HepG2 (cell line): ENCODE results near the gene PNKD. TPM values are rescaled to one million over a fixed set of nuclear protein-coding genes. Genes with fewer than 3 reads are reported as not detected.
A peak's percentile ranks its signal among the peaks of the same experiment; 100 is the strongest.

Source experiments
- HNF4G ChIP-seq, 2 experiments: sonication (generic) in 1 of 2; formaldehyde crosslinking in 1 of 2; IDR thresholded peaks; 2 replicates each; pipeline versions ENCODE4 v1.4.0 to v1.6.1; 2011 to 2020; ENCODE audit warnings: borderline replicate concordance in 2 of 2, low read depth in 2 of 2, mild to moderate bottlenecking in 2 of 2, low read length in 1 of 2, missing genetic modification reagents in 1 of 2, moderate library complexity in 1 of 2
- LCORL ChIP-seq, 2 experiments: fragments of 450-650 bp in 1 of 2; sonication (generic) in 1 of 2; formaldehyde crosslinking in 1 of 2; IDR thresholded peaks; 2 replicates each; pipeline versions ENCODE4 v1.5.0 to v1.6.1; 2017 to 2020; ENCODE audit warnings: antibody characterized with exemption in 1 of 2, missing genetic modification reagents in 1 of 2
- MEIS1 ChIP-seq: sonication (generic); formaldehyde crosslinking; IDR thresholded peaks from 2 replicates; pipeline ENCODE4 v1.9.0; 2021; ENCODE audit warnings: mild to moderate bottlenecking, missing genetic modification reagents, moderate library complexity, borderline replicate concordance
- MXD4 ChIP-seq: IDR thresholded peaks from 2 replicates; pipeline ENCODE4 v1.6.1; 2016; ENCODE audit warnings: mild to moderate bottlenecking, missing biosample characterization, missing genetic modification reagents
- RAD21 ChIP-seq: fragments of 450-650 bp; formaldehyde crosslinking; IDR thresholded peaks from 2 replicates; pipeline ENCODE4 v1.5.0; 2020; ENCODE audit warnings: mild to moderate bottlenecking
- REPIN1 ChIP-seq: sonication (generic); formaldehyde crosslinking; IDR thresholded peaks from 2 replicates; pipeline ENCODE4 v1.8.0; 2022; ENCODE audit warnings: missing genetic modification reagents, low read depth, mild to moderate bottlenecking, borderline replicate concordance
- SSRP1 ChIP-seq: IDR thresholded peaks from 2 replicates; pipeline ENCODE4 v1.6.1; 2016; ENCODE audit warnings: control low read depth
- TARDBP ChIP-seq: sonication (generic); formaldehyde crosslinking; IDR thresholded peaks from 2 replicates; pipeline ENCODE4 v1.8.0; 2022; ENCODE audit warnings: mild to moderate bottlenecking, missing genetic modification reagents
- ZBTB8A ChIP-seq: sonication (generic); formaldehyde crosslinking; IDR thresholded peaks from 2 replicates; pipeline ENCODE4 v1.4.0; 2020; ENCODE audit warnings: mild to moderate bottlenecking, low read depth, missing genetic modification reagents, borderline replicate concordance
- ZIK1 ChIP-seq: sonication (generic); formaldehyde crosslinking; IDR thresholded peaks from 2 replicates; pipeline ENCODE4 v1.5.0; 2020; ENCODE audit warnings: mild to moderate bottlenecking, low read depth, missing genetic modification reagents, borderline replicate concordance
- ZNF180 ChIP-seq: sonication (generic); formaldehyde crosslinking; IDR thresholded peaks from 2 replicates; pipeline ENCODE4 v1.4.0; 2020; ENCODE audit warnings: low read depth, missing genetic modification reagents, borderline replicate concordance
- ZNF20 ChIP-seq: sonication (generic); formaldehyde crosslinking; IDR thresholded peaks from 2 replicates; pipeline ENCODE4 v1.4.0; 2020; ENCODE audit warnings: mild to moderate bottlenecking, moderate library complexity, missing genetic modification reagents
- ZNF260 ChIP-seq: sonication (generic); formaldehyde crosslinking; IDR thresholded peaks from 2 replicates; pipeline ENCODE4 v1.4.0; 2020; ENCODE audit warnings: missing genetic modification reagents, low read depth, mild to moderate bottlenecking, borderline replicate concordance
- ZNF335 ChIP-seq: sonication (generic); formaldehyde crosslinking; IDR thresholded peaks from 2 replicates; pipeline ENCODE4 v1.4.0; 2020; ENCODE audit warnings: missing genetic modification reagents
- ZNF564 ChIP-seq: sonication (generic); formaldehyde crosslinking; IDR thresholded peaks from 2 replicates; pipeline ENCODE4 v1.8.1; 2023; ENCODE audit warnings: mild to moderate bottlenecking, missing genetic modification reagents
- ZNF879 ChIP-seq: sonication (generic); formaldehyde crosslinking; IDR thresholded peaks from 2 replicates; pipeline ENCODE4 v1.8.1; 2023; ENCODE audit warnings: missing genetic modification reagents
- polyA plus RNA-seq, 8 experiments: library from polyadenylated mRNA; depleted of rRNA in 3 of 8; stranded (reverse) in 7 of 8; unstranded in 1 of 8; fragments of >200 nt; fragmentation: Illumina TruSeq in 4 of 8; extraction: Trizol in 4 of 8; gene quantifications; 2 replicates each; pipeline versions ENCODE4 v1.2.1 to v1.2.3, GENCODE V29; 2011 to 2016; ENCODE audit warnings: low read depth in 4 of 8, missing spikeins in 1 of 8, mixed read lengths in 1 of 8; ENCODE audit not compliant: insufficient read depth in 1 of 8
- total RNA-seq, 5 experiments: library from RNA; depleted of rRNA; stranded (reverse); fragments of >200 nt; fragmentation: Illumina TruSeq; extraction: Trizol; gene quantifications; 2 replicates each; pipeline ENCODE4 v1.2.3, GENCODE V29; 2016; ENCODE audit warnings: low read depth in 1 of 5
- TF ChIP-seq, protein P1 (sequence below): sonication (generic); formaldehyde crosslinking; IDR thresholded peaks from 2 replicates; pipeline ENCODE4 v1.5.0; 2020; ENCODE audit warnings: mild to moderate bottlenecking, missing genetic modification reagents
- TF ChIP-seq, protein P2 (sequence below): sonication (generic); formaldehyde crosslinking; IDR thresholded peaks from 2 replicates; pipeline ENCODE4 v1.4.0; 2020; ENCODE audit warnings: missing genetic modification reagents
- TF ChIP-seq, protein P3 (sequence below): sonication (generic); formaldehyde crosslinking; IDR thresholded peaks from 2 replicates; pipeline ENCODE4 v1.4.0; 2020; ENCODE audit warnings: mild to moderate bottlenecking, missing genetic modification reagents
- TF ChIP-seq, protein P4 (sequence below): IDR thresholded peaks from 2 replicates; pipeline ENCODE4 v1.6.1; 2016
- TF ChIP-seq, protein P5 (sequence below): sonication (generic); formaldehyde crosslinking; IDR thresholded peaks from 2 replicates; pipeline ENCODE4 v1.8.1; 2022; ENCODE audit warnings: low read depth, mild to moderate bottlenecking, missing genetic modification reagents
- TF ChIP-seq, protein P6 (sequence below): sonication (generic); formaldehyde crosslinking; IDR thresholded peaks from 2 replicates; pipeline ENCODE4 v1.4.0; 2020; ENCODE audit warnings: mild to moderate bottlenecking, missing genetic modification reagents

Gene PNKD
- total and polyA plus RNA-seq, 2 of the 13 experiments (the other 11 are each of a cell fraction or from before 2014, with no cell fraction given), result 55.9 to 80.4 TPM

DNA sequence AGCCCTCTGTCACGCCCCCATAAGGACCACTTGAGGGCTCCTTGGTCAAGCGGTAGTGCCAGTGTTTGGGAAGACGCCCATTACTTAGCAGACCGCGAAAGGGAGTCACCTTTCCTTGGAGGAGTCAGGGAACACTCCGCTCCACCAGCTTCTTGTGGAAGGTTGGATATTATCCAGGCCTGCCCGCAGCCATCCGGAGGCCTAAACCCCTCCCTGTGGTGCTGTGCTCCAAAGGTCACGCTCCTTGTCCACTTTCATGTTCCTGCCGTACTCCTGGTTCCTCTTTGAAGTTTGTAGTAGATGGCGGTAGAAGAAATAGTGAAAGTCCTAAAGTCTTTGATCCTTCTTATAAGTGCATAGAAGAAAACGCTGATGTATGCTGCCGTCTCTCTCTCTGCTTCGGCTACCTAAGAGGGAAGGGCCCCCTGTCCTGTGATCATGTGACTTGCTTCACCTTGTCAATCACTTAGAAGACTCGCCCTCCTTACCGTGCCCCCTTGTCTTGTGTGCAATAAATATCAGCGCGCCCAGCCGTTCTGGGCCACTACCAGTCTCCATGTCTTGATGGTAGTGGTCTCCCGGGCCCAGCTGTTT lies 84.6 kb downstream of the PNKD start (continued):
- TF ChIP-seq, protein P1, sequence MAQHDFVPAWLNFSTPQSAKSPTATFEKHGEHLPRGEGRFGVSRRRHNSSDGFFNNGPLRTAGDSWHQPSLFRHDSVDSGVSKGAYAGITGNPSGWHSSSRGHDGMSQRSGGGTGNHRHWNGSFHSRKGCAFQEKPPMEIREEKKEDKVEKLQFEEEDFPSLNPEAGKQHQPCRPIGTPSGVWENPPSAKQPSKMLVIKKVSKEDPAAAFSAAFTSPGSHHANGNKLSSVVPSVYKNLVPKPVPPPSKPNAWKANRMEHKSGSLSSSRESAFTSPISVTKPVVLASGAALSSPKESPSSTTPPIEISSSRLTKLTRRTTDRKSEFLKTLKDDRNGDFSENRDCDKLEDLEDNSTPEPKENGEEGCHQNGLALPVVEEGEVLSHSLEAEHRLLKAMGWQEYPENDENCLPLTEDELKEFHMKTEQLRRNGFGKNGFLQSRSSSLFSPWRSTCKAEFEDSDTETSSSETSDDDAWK (CRISPR knock-in tag), result no peak
- TF ChIP-seq, protein P2, sequence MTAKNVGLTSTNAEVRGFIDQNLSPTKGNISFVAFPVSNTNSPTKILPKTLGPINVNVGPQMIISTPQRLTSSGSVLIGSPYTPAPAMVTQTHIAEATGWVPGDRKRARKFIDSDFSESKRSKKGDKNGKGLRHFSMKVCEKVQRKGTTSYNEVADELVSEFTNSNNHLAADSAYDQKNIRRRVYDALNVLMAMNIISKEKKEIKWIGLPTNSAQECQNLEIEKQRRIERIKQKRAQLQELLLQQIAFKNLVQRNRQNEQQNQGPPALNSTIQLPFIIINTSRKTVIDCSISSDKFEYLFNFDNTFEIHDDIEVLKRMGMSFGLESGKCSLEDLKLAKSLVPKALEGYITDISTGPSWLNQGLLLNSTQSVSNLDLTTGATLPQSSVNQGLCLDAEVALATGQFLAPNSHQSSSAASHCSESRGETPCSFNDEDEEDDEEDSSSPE (CRISPR knock-in tag), result no peak
- TF ChIP-seq, protein P3, sequence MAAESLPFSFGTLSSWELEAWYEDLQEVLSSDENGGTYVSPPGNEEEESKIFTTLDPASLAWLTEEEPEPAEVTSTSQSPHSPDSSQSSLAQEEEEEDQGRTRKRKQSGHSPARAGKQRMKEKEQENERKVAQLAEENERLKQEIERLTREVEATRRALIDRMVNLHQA, result no peak
- TF ChIP-seq ZNF20 (CRISPR knock-in tag), result no peak
- TF ChIP-seq, protein P4, sequence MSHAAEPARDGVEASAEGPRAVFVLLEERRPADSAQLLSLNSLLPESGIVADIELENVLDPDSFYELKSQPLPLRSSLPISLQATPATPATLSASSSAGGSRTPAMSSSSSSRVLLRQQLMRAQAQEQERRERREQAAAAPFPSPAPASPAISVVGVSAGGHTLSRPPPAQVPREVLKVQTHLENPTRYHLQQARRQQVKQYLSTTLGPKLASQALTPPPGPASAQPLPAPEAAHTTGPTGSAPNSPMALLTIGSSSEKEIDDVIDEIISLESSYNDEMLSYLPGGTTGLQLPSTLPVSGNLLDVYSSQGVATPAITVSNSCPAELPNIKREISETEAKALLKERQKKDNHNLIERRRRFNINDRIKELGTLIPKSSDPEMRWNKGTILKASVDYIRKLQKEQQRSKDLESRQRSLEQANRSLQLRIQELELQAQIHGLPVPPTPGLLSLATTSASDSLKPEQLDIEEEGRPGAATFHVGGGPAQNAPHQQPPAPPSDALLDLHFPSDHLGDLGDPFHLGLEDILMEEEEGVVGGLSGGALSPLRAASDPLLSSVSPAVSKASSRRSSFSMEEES (CRISPR knock-in tag), result peak; percentile 85
- no peak for TF ChIP-seq ZNF335 (CRISPR knock-in tag)
- TF ChIP-seq ZBTB8A (CRISPR knock-in tag), result no peak
- TF ChIP-seq SSRP1 (CRISPR knock-in tag), result no peak
- TF ChIP-seq ZNF180 (CRISPR knock-in tag), result no peak
- TF ChIP-seq ZNF564 (CRISPR knock-in tag), result no peak
- TF ChIP-seq MXD4, result no peak
- no peak for TF ChIP-seq ZNF879 (CRISPR knock-in tag)
- TF ChIP-seq RAD21 (CRISPR knock-in tag), result no peak
- TF ChIP-seq LCORL (IDR thresholded peaks at IDR 0.05), result no peak
- TF ChIP-seq LCORL (CRISPR knock-in tag; IDR thresholded peaks at IDR 0.05), result 0 out of 2 replicates have a peak, but pooled peaks have one; percentile 41
- TF ChIP-seq ZNF260 (CRISPR knock-in tag), result no peak
- TF ChIP-seq HNF4G (IDR thresholded peaks at IDR 0.05; ENCODE audit: borderline replicate concordance, low read depth, low read length), result peak; percentile 87
- 0 out of 2 replicates have a peak, but pooled peaks have one; percentile 21 for TF ChIP-seq HNF4G (CRISPR knock-in tag; IDR thresholded peaks at IDR 0.05; ENCODE audit: borderline replicate concordance, low read depth)
- no peak for TF ChIP-seq REPIN1 (CRISPR knock-in tag)
- no peak for TF ChIP-seq TARDBP
- TF ChIP-seq, protein P5, sequence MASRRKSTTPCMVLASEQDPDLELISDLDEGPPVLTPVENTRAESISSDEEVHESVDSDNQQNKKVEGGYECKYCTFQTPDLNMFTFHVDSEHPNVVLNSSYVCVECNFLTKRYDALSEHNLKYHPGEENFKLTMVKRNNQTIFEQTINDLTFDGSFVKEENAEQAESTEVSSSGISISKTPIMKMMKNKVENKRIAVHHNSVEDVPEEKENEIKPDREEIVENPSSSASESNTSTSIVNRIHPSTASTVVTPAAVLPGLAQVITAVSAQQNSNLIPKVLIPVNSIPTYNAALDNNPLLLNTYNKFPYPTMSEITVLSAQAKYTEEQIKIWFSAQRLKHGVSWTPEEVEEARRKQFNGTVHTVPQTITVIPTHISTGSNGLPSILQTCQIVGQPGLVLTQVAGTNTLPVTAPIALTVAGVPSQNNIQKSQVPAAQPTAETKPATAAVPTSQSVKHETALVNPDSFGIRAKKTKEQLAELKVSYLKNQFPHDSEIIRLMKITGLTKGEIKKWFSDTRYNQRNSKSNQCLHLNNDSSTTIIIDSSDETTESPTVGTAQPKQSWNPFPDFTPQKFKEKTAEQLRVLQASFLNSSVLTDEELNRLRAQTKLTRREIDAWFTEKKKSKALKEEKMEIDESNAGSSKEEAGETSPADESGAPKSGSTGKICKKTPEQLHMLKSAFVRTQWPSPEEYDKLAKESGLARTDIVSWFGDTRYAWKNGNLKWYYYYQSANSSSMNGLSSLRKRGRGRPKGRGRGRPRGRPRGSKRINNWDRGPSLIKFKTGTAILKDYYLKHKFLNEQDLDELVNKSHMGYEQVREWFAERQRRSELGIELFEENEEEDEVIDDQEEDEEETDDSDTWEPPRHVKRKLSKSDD (CRISPR knock-in tag), result no peak
- TF ChIP-seq, protein P6, sequence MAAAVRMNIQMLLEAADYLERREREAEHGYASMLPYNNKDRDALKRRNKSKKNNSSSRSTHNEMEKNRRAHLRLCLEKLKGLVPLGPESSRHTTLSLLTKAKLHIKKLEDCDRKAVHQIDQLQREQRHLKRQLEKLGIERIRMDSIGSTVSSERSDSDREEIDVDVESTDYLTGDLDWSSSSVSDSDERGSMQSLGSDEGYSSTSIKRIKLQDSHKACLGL (CRISPR knock-in tag), result 0 out of 2 replicates have a peak, but pooled peaks have one; percentile 46
- peak; percentile 66; the same call in 1 of the 2 replicates for TF ChIP-seq MEIS1 (CRISPR knock-in tag)
- no peak for TF ChIP-seq ZIK1 (CRISPR knock-in tag)
